ENCODE measurements around the gene GABRA5.

DNA sequence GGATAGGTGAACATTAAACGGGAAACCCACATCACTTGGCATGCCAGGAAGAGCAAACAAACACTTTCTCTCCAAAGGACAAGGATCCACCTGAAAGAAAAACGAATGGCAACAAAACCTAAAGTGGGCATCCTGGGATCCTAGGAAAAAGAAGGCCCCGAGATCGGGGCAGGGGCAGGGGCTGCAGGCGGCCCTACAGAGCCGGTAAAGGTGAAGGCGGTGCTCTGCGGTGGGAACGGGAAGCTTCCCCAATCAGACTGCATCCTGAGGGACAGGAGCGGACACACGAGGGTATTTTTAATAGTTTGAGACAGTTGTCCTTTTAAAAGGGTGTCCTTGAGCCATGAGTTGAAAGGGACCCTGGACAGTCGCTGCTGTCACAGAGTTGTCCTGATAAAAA lies 24.9 kb upstream of the GABRA5 start:
- TF ChIP-seq CTCF (IDR thresholded peaks at IDR 0.05) (no peak), POLR2A (IDR thresholded peaks at IDR 0.05) (no peak)
